Spleen (tissue), 11 donors: ENCODE results near the gene SNRPD3. TPM values are rescaled to one million over a fixed set of nuclear protein-coding genes. Genes with fewer than 3 reads are reported as not detected.

Source experiments
- DNase-seq: peaks from one replicate; pipeline ENCODE4 v3.0.0-alpha.2; 2020
- H3K27ac ChIP-seq, 8 donors: fragments of 200-600 bp; sonication (generic) in 7 of 8; 1 replicate in 4 of 8; 2 replicates in 4 of 8; pipeline versions ENCODE4 v1.5.0 to v1.8.0; 2016 to 2021; ENCODE audit warnings: inconsistent platforms in 4 of 8, mild to moderate bottlenecking in 4 of 8, moderate library complexity in 1 of 8
- H3K27me3 ChIP-seq, 7 donors: fragments of 200-600 bp; sonication (generic) in 6 of 7; replicated peaks in 1 of 7; 1 replicate in 4 of 7; 2 replicates in 3 of 7; pipeline versions ENCODE4 v1.5.0 to v1.8.0; 2016 to 2021; ENCODE audit warnings: inconsistent platforms in 3 of 7, mild to moderate bottlenecking in 1 of 7
- H3K36me3 ChIP-seq, 6 donors: fragments of 200-600 bp; sonication (generic) in 5 of 6; 1 replicate in 4 of 6; 2 replicates in 2 of 6; pipeline versions ENCODE4 v1.5.0 to v1.8.0; 2016 to 2021; ENCODE audit warnings: inconsistent platforms in 2 of 6
- H3K4me1 ChIP-seq, 6 donors: fragments of 200-600 bp; sonication (generic) in 5 of 6; 1 replicate in 3 of 6; 2 replicates in 3 of 6; pipeline versions ENCODE4 v1.5.0 to v1.8.0; 2016 to 2021; ENCODE audit warnings: inconsistent platforms in 3 of 6
- H3K4me3 ChIP-seq, 8 donors: fragments of 200-600 bp; sonication (generic) in 7 of 8; 1 replicate in 4 of 8; 2 replicates in 4 of 8; pipeline versions ENCODE4 v1.5.0 to v1.8.0; 2016 to 2021; ENCODE audit warnings: inconsistent platforms in 4 of 8, mild to moderate bottlenecking in 4 of 8, moderate library complexity in 2 of 8
- H3K9me3 ChIP-seq, 8 donors: fragments of 200-600 bp; sonication (generic) in 7 of 8; 1 replicate in 4 of 8; 2 replicates in 4 of 8; pipeline versions ENCODE4 v1.5.0 to v1.8.0; 2016 to 2021; ENCODE audit warnings: inconsistent platforms in 4 of 8
- POLR2A ChIP-seq, 3 donors: fragments of 450-650 bp; IDR thresholded peaks; one replicate each; pipeline ENCODE4 v1.5.1; 2017; ENCODE audit warnings: antibody characterized with exemption in 3 of 3, mild to moderate bottlenecking in 1 of 3
- POLR2AphosphoS5 ChIP-seq, 3 donors: sonication (generic); formaldehyde crosslinking; IDR thresholded peaks; one replicate each; pipeline ENCODE4 v1.5.1; 2017; ENCODE audit warnings: antibody characterized with exemption in 3 of 3
- WGBS, 5 donors: extraction: QIAGEN DNeasy Blood & Tissue Kit in 3 of 5; methylation state at CpG; one replicate each; pipeline versions ENCODE4 v1.1.5 to v1.1.7; 2013 to 2018; 5-methylcytosine and 5-hydroxymethylcytosine counted together
- intact Hi-C: fragments of 100-400 bp; cut with DNase I; formaldehyde crosslinking; loops from one replicate; pipeline ENCODE4 v1.15.0; 2023; ENCODE audit warnings: low total_unique reads
- polyA plus RNA-seq, 3 donors: library from polyadenylated mRNA; stranded (reverse); fragments of 200-250 nt; gene quantifications; one replicate each; pipeline ENCODE4 v1.2.1, GENCODE V29; 2013
- total RNA-seq, 7 donors: library from RNA; depleted of rRNA in 3 of 7; stranded (reverse); fragments of >200 nt in 3 of 7; fragmentation: NEBNext Ultra II Directional in 4 of 7; extraction: Animal tissue kit (Norgen Biotek cat#: 25700) in 4 of 7; gene quantifications; one replicate each; pipeline versions ENCODE4 v1.1.0 to v1.2.1, GENCODE V29; 2016 to 2021
- TF ChIP-seq, protein P1 (sequence below), 11 experiments: fragments of 200-600 bp in 7 of 11; fragments of 450-650 bp in 4 of 11; sonication (generic) in 4 of 11; IDR thresholded peaks in 8 of 11; conservative IDR thresholded peaks in 3 of 11; 1 replicate in 7 of 11; 2 replicates in 4 of 11; pipeline versions ENCODE4 v1.4.0 to v1.8.0; 2016 to 2021; ENCODE audit warnings: antibody characterized with exemption in 11 of 11, inconsistent platforms in 4 of 11, mild to moderate bottlenecking in 1 of 11
- donor health status: healthy with polysubstance abuse.
- donor health status: DM: no; HTN: no; CAD: no; lungs with moderate emphysema.
- donor health status: DM: no; HTN: no; CAD: no.
- donor health status: Bipolar disorder and iron deficiency.
- donor health status: healthy.
- donor health status: DM: no; HTN: no; CAD: no.
- donor health status: DM: yes; HTN: yes; CAD: no.

SNRPD3 gene
- total and polyA plus RNA-seq, 10 donors = 52.0 to 142 (median 92.5) TPM

DNA sequence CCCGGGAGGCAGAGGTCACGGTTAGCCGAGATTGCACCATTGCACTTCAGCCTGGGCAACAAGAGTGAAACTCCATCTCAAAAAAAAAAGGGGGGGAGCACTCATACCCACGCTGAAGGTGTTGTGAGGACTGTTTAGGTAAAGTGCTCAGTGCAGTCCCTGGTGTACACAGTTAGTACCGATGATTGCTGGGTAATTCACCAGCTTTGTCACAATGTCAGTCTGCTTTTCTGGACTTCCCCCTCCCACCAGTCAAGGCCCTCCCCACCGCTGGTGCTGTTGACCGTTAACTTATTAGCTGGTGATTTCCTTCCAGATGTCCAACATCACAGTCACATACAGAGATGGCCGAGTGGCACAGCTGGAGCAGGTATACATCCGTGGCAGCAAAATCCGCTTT lies 11.9 kb downstream of the SNRPD3 start:
- Histone ChIP-seq H3K27ac (no peak overlapping the region), H3K9me3 (no peaks in the 10 kb centered on the region), H3K4me1 (peaks cover 13 to 55% (median 38%) of the 10 kb centered on the region in 6 donors), H3K27me3 (no peaks in the 10 kb centered on the region), H3K4me3 (no peak overlapping the region), H3K36me3 (peaks cover 0 to 100% (median 55%) of the 10 kb centered on the region in 6 donors)
- intact Hi-C loops = no loop called here
- TF ChIP-seq, protein P1, sequence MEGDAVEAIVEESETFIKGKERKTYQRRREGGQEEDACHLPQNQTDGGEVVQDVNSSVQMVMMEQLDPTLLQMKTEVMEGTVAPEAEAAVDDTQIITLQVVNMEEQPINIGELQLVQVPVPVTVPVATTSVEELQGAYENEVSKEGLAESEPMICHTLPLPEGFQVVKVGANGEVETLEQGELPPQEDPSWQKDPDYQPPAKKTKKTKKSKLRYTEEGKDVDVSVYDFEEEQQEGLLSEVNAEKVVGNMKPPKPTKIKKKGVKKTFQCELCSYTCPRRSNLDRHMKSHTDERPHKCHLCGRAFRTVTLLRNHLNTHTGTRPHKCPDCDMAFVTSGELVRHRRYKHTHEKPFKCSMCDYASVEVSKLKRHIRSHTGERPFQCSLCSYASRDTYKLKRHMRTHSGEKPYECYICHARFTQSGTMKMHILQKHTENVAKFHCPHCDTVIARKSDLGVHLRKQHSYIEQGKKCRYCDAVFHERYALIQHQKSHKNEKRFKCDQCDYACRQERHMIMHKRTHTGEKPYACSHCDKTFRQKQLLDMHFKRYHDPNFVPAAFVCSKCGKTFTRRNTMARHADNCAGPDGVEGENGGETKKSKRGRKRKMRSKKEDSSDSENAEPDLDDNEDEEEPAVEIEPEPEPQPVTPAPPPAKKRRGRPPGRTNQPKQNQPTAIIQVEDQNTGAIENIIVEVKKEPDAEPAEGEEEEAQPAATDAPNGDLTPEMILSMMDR (IDR thresholded peaks at IDR 0.05 in 8 of 11, conservative IDR thresholded peaks at IDR 0.05 in 3 of 11) = no peak
- no peak for TF ChIP-seq POLR2A (IDR thresholded peaks at IDR 0.05)
- no peak for TF ChIP-seq POLR2AphosphoS5 (IDR thresholded peaks at IDR 0.05)
- 73 to 85% (median 82%) methylated on average over 10 of the region's 10 CpGs for WGBS, 5 donors
- no peak for DNase-seq

DNA sequence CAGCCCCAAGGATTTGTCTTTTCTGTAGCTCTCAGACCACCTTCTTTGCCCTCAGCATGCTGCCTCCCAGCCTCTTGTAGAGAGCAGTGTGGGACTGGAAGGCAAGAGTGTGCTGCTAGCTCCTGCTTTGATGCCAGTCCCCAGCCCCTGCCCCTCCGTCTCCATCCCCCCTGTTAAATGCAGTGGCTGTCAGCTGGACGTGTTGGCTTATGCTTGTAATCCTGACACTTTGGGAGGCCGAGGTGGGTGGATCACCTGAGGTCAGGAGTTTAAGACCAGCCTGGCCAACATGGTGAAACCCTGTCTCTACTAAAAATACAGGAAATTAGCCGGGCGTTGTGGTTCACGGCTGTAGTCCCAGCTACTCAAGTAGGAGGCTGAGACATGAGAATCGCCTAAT lies 15.5 kb downstream of the SNRPD3 start:
- TF ChIP-seq, protein P1 (IDR thresholded peaks at IDR 0.05 in 8 of 11, conservative IDR thresholded peaks at IDR 0.05 in 3 of 11) = no peak
- no peak for TF ChIP-seq POLR2AphosphoS5 (IDR thresholded peaks at IDR 0.05)
- TF ChIP-seq POLR2A (IDR thresholded peaks at IDR 0.05) = no peak
- no peak overlapping the region for H3K27ac ChIP-seq
- DNase-seq = no peak
- H3K36me3 ChIP-seq = peaks cover 0 to 98% (median 67%) of the 10 kb centered on the region in 6 donors
- H3K4me3 ChIP-seq = no peak overlapping the region
- 92 to 97% (median 93%) methylated on average over 7 of the region's 7 CpGs for WGBS, 5 donors
- no peaks in the 10 kb centered on the region for H3K27me3 ChIP-seq
- H3K9me3 ChIP-seq = no peaks in the 10 kb centered on the region
- peaks cover 5 to 19% (median 10%) of the 10 kb centered on the region in 6 donors for H3K4me1 ChIP-seq
- intact Hi-C loops = no loop called here

GRCh38 chr22:24576778-24577177 lies 21.0 kb downstream of the SNRPD3 start:
- Histone ChIP-seq H3K4me3 (no peak overlapping the region), H3K27ac (no peak overlapping the region), H3K36me3 (peaks cover 0 to 72% (median 31%) of the 10 kb centered on the region in 6 donors), H3K4me1 (no peaks in the 10 kb centered on the region), H3K9me3 (no peaks in the 10 kb centered on the region), H3K27me3 (no peaks in the 10 kb centered on the region)
- intact Hi-C loops = no loop called here
- WGBS, 5 donors = 79 to 92% (median 90%) methylated on average over 1 of the region's 1 CpG
- TF ChIP-seq POLR2A (IDR thresholded peaks at IDR 0.05) (no peak), POLR2AphosphoS5 (IDR thresholded peaks at IDR 0.05) (no peak)
- TF ChIP-seq, protein P1 (IDR thresholded peaks at IDR 0.05 in 8 of 11, conservative IDR thresholded peaks at IDR 0.05 in 3 of 11) = no peak
- no peak for DNase-seq

GRCh38 chr22:24578355-24579257 lies 22.8 kb downstream of the SNRPD3 start:
- no peaks in the 10 kb centered on the region for H3K27me3 ChIP-seq
- intact Hi-C loops = no loop called here
- H3K27ac ChIP-seq = no peak overlapping the region
- peaks cover 0 to 53% (median 13%) of the 10 kb centered on the region in 6 donors for H3K36me3 ChIP-seq
- H3K4me1 ChIP-seq = peaks cover 0 to 3% (median 0%) of the 10 kb centered on the region in 6 donors
- TF ChIP-seq POLR2A (IDR thresholded peaks at IDR 0.05) = no peak
- peak in 1 of 3 donors; percentile 22 for TF ChIP-seq POLR2AphosphoS5 (IDR thresholded peaks at IDR 0.05)
- no peak overlapping the region for H3K4me3 ChIP-seq
- no peaks in the 10 kb centered on the region for H3K9me3 ChIP-seq
- 86 to 93% (median 90%) methylated on average over 8 of the region's 8 CpGs for WGBS, 5 donors
- peak; percentile 3 for DNase-seq
